Measurements from ENCODE around the gene HPRT1.

HPRT1 gene

DNA sequence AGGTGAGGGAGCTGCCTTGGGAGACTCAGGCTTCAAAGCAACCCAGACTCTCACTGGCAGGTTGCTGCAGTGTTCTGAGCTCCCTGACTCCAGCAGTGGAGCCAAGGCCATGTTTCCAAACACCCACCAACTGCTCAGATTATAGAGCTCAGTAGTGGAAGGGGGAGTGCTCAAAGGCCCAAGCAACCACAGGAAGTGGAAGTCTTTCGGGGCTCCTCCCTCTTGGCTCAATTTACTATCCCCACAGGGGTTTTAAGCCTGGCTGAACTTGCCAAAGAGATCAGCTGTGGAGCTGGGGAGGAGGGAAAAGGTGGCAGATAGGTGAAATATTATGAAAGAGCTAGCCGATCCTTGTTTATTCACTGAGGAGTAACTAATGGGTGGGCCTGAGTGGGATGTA is 82.5 kb downstream of the HPRT1 start:
- Histone ChIP-seq H2AFZ (ENCODE audit: low read depth) (no peak overlapping the region), H3K79me2 (ENCODE audit: insufficient read depth, low read depth) (peaks cover 3% of the 10 kb centered on the region; the same call in 1 of the 2 replicates), H3K4me3 (IDR thresholded peaks at IDR 0.05; ENCODE audit: insufficient read depth, low read depth, low read length) (no peak overlapping the region), H4K20me1 (ENCODE audit: insufficient read depth) (no peaks in the 10 kb centered on the region), H3K9ac (no peak overlapping the region), H3K27ac (no peak overlapping the region), H3K27me3 (ENCODE audit: insufficient read depth, low read depth) (no peaks in the 10 kb centered on the region), H3K4me1 (ENCODE audit: low read depth, poor library complexity, severe bottlenecking) (peaks cover 14% of the 10 kb centered on the region), H3K36me3 (ENCODE audit: insufficient read depth) (no peaks in the 10 kb centered on the region), H3K4me2 (no peak overlapping the region)
- TF ChIP-seq, protein P1, sequence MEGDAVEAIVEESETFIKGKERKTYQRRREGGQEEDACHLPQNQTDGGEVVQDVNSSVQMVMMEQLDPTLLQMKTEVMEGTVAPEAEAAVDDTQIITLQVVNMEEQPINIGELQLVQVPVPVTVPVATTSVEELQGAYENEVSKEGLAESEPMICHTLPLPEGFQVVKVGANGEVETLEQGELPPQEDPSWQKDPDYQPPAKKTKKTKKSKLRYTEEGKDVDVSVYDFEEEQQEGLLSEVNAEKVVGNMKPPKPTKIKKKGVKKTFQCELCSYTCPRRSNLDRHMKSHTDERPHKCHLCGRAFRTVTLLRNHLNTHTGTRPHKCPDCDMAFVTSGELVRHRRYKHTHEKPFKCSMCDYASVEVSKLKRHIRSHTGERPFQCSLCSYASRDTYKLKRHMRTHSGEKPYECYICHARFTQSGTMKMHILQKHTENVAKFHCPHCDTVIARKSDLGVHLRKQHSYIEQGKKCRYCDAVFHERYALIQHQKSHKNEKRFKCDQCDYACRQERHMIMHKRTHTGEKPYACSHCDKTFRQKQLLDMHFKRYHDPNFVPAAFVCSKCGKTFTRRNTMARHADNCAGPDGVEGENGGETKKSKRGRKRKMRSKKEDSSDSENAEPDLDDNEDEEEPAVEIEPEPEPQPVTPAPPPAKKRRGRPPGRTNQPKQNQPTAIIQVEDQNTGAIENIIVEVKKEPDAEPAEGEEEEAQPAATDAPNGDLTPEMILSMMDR (conservative IDR thresholded peaks at IDR 0.05; ENCODE audit: low read depth, low read length), result no peak

DNA sequence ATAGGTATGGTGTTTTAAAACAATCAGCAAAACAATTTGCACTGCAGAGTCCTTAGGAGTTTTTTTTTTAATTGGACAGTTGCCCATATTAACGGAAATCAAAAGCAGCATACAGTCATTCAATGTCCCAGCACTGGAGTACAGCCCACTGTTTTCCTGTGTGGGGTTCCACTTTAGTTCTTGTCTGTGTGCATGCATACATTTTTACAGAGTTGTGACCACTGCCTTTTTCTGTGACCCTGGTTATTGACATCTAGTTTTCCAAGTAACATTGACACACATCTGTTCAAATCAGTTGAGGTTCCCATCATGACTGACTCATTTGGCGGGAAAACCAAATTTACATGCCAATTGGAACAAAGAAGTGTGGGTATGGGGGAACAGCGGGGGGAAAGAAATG is 83.3 kb downstream of the HPRT1 start:
- no peak overlapping the region for H3K9ac ChIP-seq
- H3K4me3 ChIP-seq (IDR thresholded peaks at IDR 0.05; ENCODE audit: insufficient read depth, low read depth, low read length), result no peak overlapping the region
- TF ChIP-seq, protein P1 (conservative IDR thresholded peaks at IDR 0.05; ENCODE audit: low read depth, low read length), result no peak
- H3K4me2 ChIP-seq, result no peak overlapping the region
- H3K79me2 ChIP-seq (ENCODE audit: insufficient read depth, low read depth), result peaks cover 11% of the 10 kb centered on the region; the same call in 1 of the 2 replicates
- no peak overlapping the region for H2AFZ ChIP-seq (ENCODE audit: low read depth)
- no peaks in the 10 kb centered on the region for H3K27me3 ChIP-seq (ENCODE audit: insufficient read depth, low read depth)
- H3K4me1 ChIP-seq (ENCODE audit: low read depth, poor library complexity, severe bottlenecking), result peaks cover 19% of the 10 kb centered on the region
- H3K27ac ChIP-seq, result no peak overlapping the region
- H3K36me3 ChIP-seq (ENCODE audit: insufficient read depth), result no peaks in the 10 kb centered on the region
- H4K20me1 ChIP-seq (ENCODE audit: insufficient read depth), result no peaks in the 10 kb centered on the region

DNA sequence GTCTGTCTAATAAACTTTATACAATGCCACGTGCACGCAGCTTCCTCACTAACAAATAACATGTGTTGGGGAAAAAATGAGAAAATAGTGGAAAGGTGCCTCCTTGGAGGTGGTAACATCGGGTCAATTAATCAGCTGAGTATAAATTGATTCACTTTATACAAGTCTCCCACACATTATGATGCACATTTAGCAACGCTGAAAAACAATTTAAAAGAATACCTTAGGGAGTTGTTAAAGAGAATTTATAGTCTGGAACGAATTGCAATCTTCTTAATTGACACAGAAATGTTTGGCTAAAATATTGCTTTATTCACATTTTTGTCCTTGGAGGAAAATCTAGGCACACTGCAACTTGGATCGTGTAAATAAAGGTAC is 84.2 kb downstream of the HPRT1 start:
- Histone ChIP-seq H3K4me2 (no peak overlapping the region), H3K27ac (no peak overlapping the region), H4K20me1 (ENCODE audit: insufficient read depth) (no peaks in the 10 kb centered on the region), H3K27me3 (ENCODE audit: insufficient read depth, low read depth) (no peaks in the 10 kb centered on the region), H3K4me3 (IDR thresholded peaks at IDR 0.05; ENCODE audit: insufficient read depth, low read depth, low read length) (no peak overlapping the region), H3K4me1 (ENCODE audit: low read depth, poor library complexity, severe bottlenecking) (peaks cover 19% of the 10 kb centered on the region), H3K9ac (no peak overlapping the region), H3K79me2 (ENCODE audit: insufficient read depth, low read depth) (peaks cover 12% of the 10 kb centered on the region; the same call in 1 of the 2 replicates), H2AFZ (ENCODE audit: low read depth) (no peak overlapping the region), H3K36me3 (ENCODE audit: insufficient read depth) (no peaks in the 10 kb centered on the region)
- TF ChIP-seq, protein P1 (conservative IDR thresholded peaks at IDR 0.05; ENCODE audit: low read depth, low read length), result no peak

DNA sequence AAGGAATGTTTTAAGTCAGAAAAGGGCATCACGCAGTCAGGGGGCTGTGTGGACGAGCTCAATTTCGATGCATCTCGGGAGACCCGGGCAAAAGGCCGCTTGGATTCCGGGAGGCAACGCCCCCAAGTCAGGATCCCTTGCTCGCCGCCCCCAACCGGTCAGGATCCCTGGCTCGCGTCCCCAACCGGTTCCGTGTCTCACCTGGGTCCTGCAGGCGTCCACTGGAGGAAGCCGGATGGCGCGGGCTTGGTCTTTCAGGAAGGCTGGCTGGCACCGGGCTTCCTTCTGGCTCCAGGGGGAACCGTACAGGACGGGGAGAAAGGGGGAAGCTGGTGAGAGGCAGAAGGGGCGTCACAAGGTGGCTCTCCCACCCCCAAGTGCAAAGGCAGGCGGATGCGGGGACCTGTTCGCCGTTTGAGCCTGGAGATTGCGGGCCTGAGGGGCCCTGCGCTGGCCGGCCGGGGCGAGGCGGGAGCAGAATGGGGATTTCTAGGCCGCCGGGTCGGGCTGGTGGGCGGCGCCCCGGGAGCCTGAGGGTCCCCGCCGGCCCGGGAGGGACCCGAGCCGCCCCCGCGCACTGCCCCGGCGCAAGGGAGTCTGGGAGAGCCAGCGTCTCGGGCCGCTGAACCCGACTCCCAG is 84.7 kb downstream of the HPRT1 start:
- Histone ChIP-seq H3K4me2 (no peak overlapping the region), H3K27me3 (ENCODE audit: insufficient read depth, low read depth) (no peaks in the 10 kb centered on the region), H3K79me2 (ENCODE audit: insufficient read depth, low read depth) (peaks cover 12% of the 10 kb centered on the region; the same call in 1 of the 2 replicates), H3K27ac (no peak overlapping the region), H3K4me3 (IDR thresholded peaks at IDR 0.05; ENCODE audit: insufficient read depth, low read depth, low read length) (no peak overlapping the region), H2AFZ (ENCODE audit: low read depth) (no peak overlapping the region), H3K4me1 (ENCODE audit: low read depth, poor library complexity, severe bottlenecking) (peaks cover 19% of the 10 kb centered on the region), H3K36me3 (ENCODE audit: insufficient read depth) (no peaks in the 10 kb centered on the region), H3K9ac (no peak overlapping the region), H4K20me1 (ENCODE audit: insufficient read depth) (no peaks in the 10 kb centered on the region)
- TF ChIP-seq, protein P1 (conservative IDR thresholded peaks at IDR 0.05; ENCODE audit: low read depth, low read length), result no peak

Data from KMS-11 (cell line).